ENCODE measurements around the gene MAMDC2.

The MAMDC2 gene

GRCh38 chr9:70133253-70134208, 89.9 kb downstream of the MAMDC2 start:
- no peaks in the 10 kb centered on the region for H3K4me1 ChIP-seq (ENCODE audit: insufficient read depth, insufficient read length)
- TF ChIP-seq ZNF274 (IDR thresholded peaks at IDR 0.05; ENCODE audit: low read depth, low read length), result no peak
- no peak for TF ChIP-seq SUZ12 (IDR thresholded peaks at IDR 0.05; ENCODE audit: extremely low read depth, insufficient read depth, insufficient read length)
- no peak for TF ChIP-seq YY1 (IDR thresholded peaks at IDR 0.05; ENCODE audit: insufficient read depth, insufficient read length)
- no peak overlapping the region for H3K4me3 ChIP-seq (ENCODE audit: insufficient read length, low read depth)
- H3K9me3 ChIP-seq (ENCODE audit: insufficient read depth, low read length), result no peaks in the 10 kb centered on the region
- H3K9ac ChIP-seq (ENCODE audit: insufficient read length, low read depth), result no peak overlapping the region
- H3K36me3 ChIP-seq (ENCODE audit: insufficient read depth, insufficient read length, low read length), result no peaks in the 10 kb centered on the region
- no peak for DNase-seq (ENCODE audit: low read depth, low spot score)
- H3K27me3 ChIP-seq (ENCODE audit: insufficient read depth, insufficient read length), result no peaks in the 10 kb centered on the region

- TF ChIP-seq YY1 (IDR thresholded peaks at IDR 0.05; ENCODE audit: insufficient read depth, insufficient read length), result no peak
- TF ChIP-seq ZNF274 (IDR thresholded peaks at IDR 0.05; ENCODE audit: low read depth, low read length), result no peak
- no peak for TF ChIP-seq SUZ12 (IDR thresholded peaks at IDR 0.05; ENCODE audit: extremely low read depth, insufficient read depth, insufficient read length)
Observed at GRCh38 chr9:70134360-70134759, 90.7 kb downstream of the MAMDC2 start.

GRCh38 chr9:70135176-70135575, 91.5 kb downstream of the MAMDC2 start:
- Histone ChIP-seq H3K36me3 (ENCODE audit: insufficient read depth, insufficient read length, low read length) (no peaks in the 10 kb centered on the region), H3K4me3 (ENCODE audit: insufficient read length, low read depth) (no peak overlapping the region), H3K9me3 (ENCODE audit: insufficient read depth, low read length) (no peaks in the 10 kb centered on the region), H3K27me3 (ENCODE audit: insufficient read depth, insufficient read length) (no peaks in the 10 kb centered on the region), H3K9ac (ENCODE audit: insufficient read length, low read depth) (no peak overlapping the region), H3K4me1 (ENCODE audit: insufficient read depth, insufficient read length) (no peaks in the 10 kb centered on the region)
- DNase-seq (ENCODE audit: low read depth, low spot score), result no peak
- TF ChIP-seq SUZ12 (IDR thresholded peaks at IDR 0.05; ENCODE audit: extremely low read depth, insufficient read depth, insufficient read length) (no peak), ZNF274 (IDR thresholded peaks at IDR 0.05; ENCODE audit: low read depth, low read length) (no peak), YY1 (IDR thresholded peaks at IDR 0.05; ENCODE audit: insufficient read depth, insufficient read length) (no peak)

More at GRCh38 chr9:70134360-70134759, 90.7 kb downstream of the MAMDC2 start:
- Histone ChIP-seq H3K9me3 (ENCODE audit: insufficient read depth, low read length) (no peaks in the 10 kb centered on the region), H3K9ac (ENCODE audit: insufficient read length, low read depth) (no peak overlapping the region), H3K36me3 (ENCODE audit: insufficient read depth, insufficient read length, low read length) (no peaks in the 10 kb centered on the region), H3K4me1 (ENCODE audit: insufficient read depth, insufficient read length) (no peaks in the 10 kb centered on the region), H3K4me3 (ENCODE audit: insufficient read length, low read depth) (no peak overlapping the region), H3K27me3 (ENCODE audit: insufficient read depth, insufficient read length) (no peaks in the 10 kb centered on the region)
- DNase-seq (ENCODE audit: low read depth, low spot score), result no peak

- Histone ChIP-seq H3K36me3 (ENCODE audit: insufficient read depth, insufficient read length, low read length) (no peaks in the 10 kb centered on the region), H3K4me3 (ENCODE audit: insufficient read length, low read depth) (no peak overlapping the region), H3K27me3 (ENCODE audit: insufficient read depth, insufficient read length) (no peaks in the 10 kb centered on the region), H3K9me3 (ENCODE audit: insufficient read depth, low read length) (no peaks in the 10 kb centered on the region), H3K9ac (ENCODE audit: insufficient read length, low read depth) (no peak overlapping the region), H3K4me1 (ENCODE audit: insufficient read depth, insufficient read length) (no peaks in the 10 kb centered on the region)
- no peak for TF ChIP-seq ZNF274 (IDR thresholded peaks at IDR 0.05; ENCODE audit: low read depth, low read length)
- TF ChIP-seq SUZ12 (IDR thresholded peaks at IDR 0.05; ENCODE audit: extremely low read depth, insufficient read depth, insufficient read length), result no peak
- TF ChIP-seq YY1 (IDR thresholded peaks at IDR 0.05; ENCODE audit: insufficient read depth, insufficient read length), result no peak
- no peak for DNase-seq (ENCODE audit: low read depth, low spot score)
Observed at GRCh38 chr9:70136632-70137031, 93.0 kb downstream of the MAMDC2 start.

- Histone ChIP-seq H3K9ac (ENCODE audit: insufficient read length, low read depth) (no peak overlapping the region), H3K4me3 (ENCODE audit: insufficient read length, low read depth) (no peak overlapping the region), H3K36me3 (ENCODE audit: insufficient read depth, insufficient read length, low read length) (no peaks in the 10 kb centered on the region), H3K27me3 (ENCODE audit: insufficient read depth, insufficient read length) (no peaks in the 10 kb centered on the region), H3K9me3 (ENCODE audit: insufficient read depth, low read length) (no peaks in the 10 kb centered on the region), H3K4me1 (ENCODE audit: insufficient read depth, insufficient read length) (no peaks in the 10 kb centered on the region)
- TF ChIP-seq ZNF274 (IDR thresholded peaks at IDR 0.05; ENCODE audit: low read depth, low read length) (no peak), YY1 (IDR thresholded peaks at IDR 0.05; ENCODE audit: insufficient read depth, insufficient read length) (no peak)
- no peak for DNase-seq (ENCODE audit: low read depth, low spot score)
Observed at GRCh38 chr9:70137577-70137976, 93.9 kb downstream of the MAMDC2 start.

GRCh38 chr9:70142101-70142500, 98.5 kb downstream of the MAMDC2 start:
- no peak for TF ChIP-seq ZNF274 (IDR thresholded peaks at IDR 0.05; ENCODE audit: low read depth, low read length)
- no peak for TF ChIP-seq SUZ12 (IDR thresholded peaks at IDR 0.05; ENCODE audit: extremely low read depth, insufficient read depth, insufficient read length)
- no peak for TF ChIP-seq YY1 (IDR thresholded peaks at IDR 0.05; ENCODE audit: insufficient read depth, insufficient read length)
- H3K27me3 ChIP-seq (ENCODE audit: insufficient read depth, insufficient read length), result no peaks in the 10 kb centered on the region
- no peaks in the 10 kb centered on the region for H3K4me1 ChIP-seq (ENCODE audit: insufficient read depth, insufficient read length)
- no peak overlapping the region for H3K9ac ChIP-seq (ENCODE audit: insufficient read length, low read depth)
- no peak for DNase-seq (ENCODE audit: low read depth, low spot score)
- H3K9me3 ChIP-seq (ENCODE audit: insufficient read depth, low read length), result no peaks in the 10 kb centered on the region
- no peak overlapping the region for H3K4me3 ChIP-seq (ENCODE audit: insufficient read length, low read depth)
- peaks cover 4% of the 10 kb centered on the region for H3K36me3 ChIP-seq (ENCODE audit: insufficient read depth, insufficient read length, low read length)

GRCh38 chr9:70143394-70144130, 99.9 kb downstream of the MAMDC2 start:
- Histone ChIP-seq H3K4me1 (ENCODE audit: insufficient read depth, insufficient read length) (no peaks in the 10 kb centered on the region), H3K27me3 (ENCODE audit: insufficient read depth, insufficient read length) (no peaks in the 10 kb centered on the region), H3K9me3 (ENCODE audit: insufficient read depth, low read length) (no peaks in the 10 kb centered on the region), H3K9ac (ENCODE audit: insufficient read length, low read depth) (no peak overlapping the region), H3K36me3 (ENCODE audit: insufficient read depth, insufficient read length, low read length) (peaks cover 4% of the 10 kb centered on the region), H3K4me3 (ENCODE audit: insufficient read length, low read depth) (no peak overlapping the region)
- DNase-seq (ENCODE audit: low read depth, low spot score), result no peak
- TF ChIP-seq YY1 (IDR thresholded peaks at IDR 0.05; ENCODE audit: insufficient read depth, insufficient read length) (no peak), ZNF274 (IDR thresholded peaks at IDR 0.05; ENCODE audit: low read depth, low read length) (no peak), SUZ12 (IDR thresholded peaks at IDR 0.05; ENCODE audit: extremely low read depth, insufficient read depth, insufficient read length) (no peak)
